Left lung (tissue), 10 donors: ENCODE data around the gene PNMA1. TPM values are rescaled to one million over a fixed set of nuclear protein-coding genes. Genes with fewer than 3 reads are reported as not detected.
A peak's percentile ranks its signal among the peaks of the same experiment; 100 is the strongest.

Experiments
- ATAC-seq: fragments of 200-7000 bp; cut with Tn5 transposase; one replicate; pipeline ENCODE4 v1.9.1; 2020; ENCODE audit warnings: moderate library complexity
- DNase-seq, 4 donors: peaks; one replicate each; pipeline ENCODE4 v3.0.0-alpha.2; 2013 to 2020
- H3K27ac ChIP-seq, 2 donors: fragments of 200-600 bp; sonication (generic) in 1 of 2; one replicate each; pipeline versions ENCODE4 v1.5.0 to v1.8.0; 2020 to 2021
- H3K27me3 ChIP-seq, 2 donors: fragments of 200-600 bp; sonication (generic) in 1 of 2; one replicate each; pipeline versions ENCODE4 v1.5.0 to v1.8.0; 2020 to 2021
- H3K36me3 ChIP-seq, 2 donors: fragments of 200-600 bp; sonication (generic) in 1 of 2; one replicate each; pipeline versions ENCODE4 v1.5.0 to v1.8.0; 2020 to 2021
- H3K4me1 ChIP-seq, 2 donors: fragments of 200-600 bp; one replicate each; pipeline ENCODE4 v1.8.0; 2021
- H3K4me3 ChIP-seq, 2 donors: fragments of 200-600 bp; sonication (generic) in 1 of 2; one replicate each; pipeline versions ENCODE4 v1.5.0 to v1.8.0; 2020 to 2021; ENCODE audit warnings: mild to moderate bottlenecking in 1 of 2
- H3K9me3 ChIP-seq, 2 donors: fragments of 200-600 bp; sonication (generic) in 1 of 2; one replicate each; pipeline versions ENCODE4 v1.5.0 to v1.8.0; 2020 to 2021
- intact Hi-C, 2 donors: fragments of 100-400 bp; cut with DNase I; formaldehyde crosslinking; loops; one replicate each; pipeline versions ENCODE4 v1.11.2 to v1.14.2; 2022
- polyA plus RNA-seq, 6 donors: library from polyadenylated mRNA; unstranded; fragments of 120-200 nt; gene quantifications; one replicate each; pipeline ENCODE4 v1.2.1, GENCODE V29; 2013; ENCODE audit not compliant: insufficient read length in 6 of 6
- total RNA-seq, 2 donors: library from RNA; stranded (reverse); fragmentation: NEBNext Ultra II Directional; extraction: Animal tissue kit (Norgen Biotek cat#: 25700); gene quantifications; one replicate each; pipeline ENCODE4 v1.2.1, GENCODE V29; 2021
- TF ChIP-seq, protein P1 (sequence below), 2 donors: fragments of 200-600 bp; sonication (generic) in 1 of 2; IDR thresholded peaks; one replicate each; pipeline versions ENCODE4 v1.5.0 to v1.8.0; 2021; ENCODE audit warnings: antibody characterized with exemption in 2 of 2
- donor health status: DM: no; HTN: yes; CAD: no.
- donor health status: DM: no; HTN: no; CAD: no.

The PNMA1 gene
- total and polyA plus RNA-seq, 8 donors: 30.8 to 56.3 (median 46.2) TPM

DNA sequence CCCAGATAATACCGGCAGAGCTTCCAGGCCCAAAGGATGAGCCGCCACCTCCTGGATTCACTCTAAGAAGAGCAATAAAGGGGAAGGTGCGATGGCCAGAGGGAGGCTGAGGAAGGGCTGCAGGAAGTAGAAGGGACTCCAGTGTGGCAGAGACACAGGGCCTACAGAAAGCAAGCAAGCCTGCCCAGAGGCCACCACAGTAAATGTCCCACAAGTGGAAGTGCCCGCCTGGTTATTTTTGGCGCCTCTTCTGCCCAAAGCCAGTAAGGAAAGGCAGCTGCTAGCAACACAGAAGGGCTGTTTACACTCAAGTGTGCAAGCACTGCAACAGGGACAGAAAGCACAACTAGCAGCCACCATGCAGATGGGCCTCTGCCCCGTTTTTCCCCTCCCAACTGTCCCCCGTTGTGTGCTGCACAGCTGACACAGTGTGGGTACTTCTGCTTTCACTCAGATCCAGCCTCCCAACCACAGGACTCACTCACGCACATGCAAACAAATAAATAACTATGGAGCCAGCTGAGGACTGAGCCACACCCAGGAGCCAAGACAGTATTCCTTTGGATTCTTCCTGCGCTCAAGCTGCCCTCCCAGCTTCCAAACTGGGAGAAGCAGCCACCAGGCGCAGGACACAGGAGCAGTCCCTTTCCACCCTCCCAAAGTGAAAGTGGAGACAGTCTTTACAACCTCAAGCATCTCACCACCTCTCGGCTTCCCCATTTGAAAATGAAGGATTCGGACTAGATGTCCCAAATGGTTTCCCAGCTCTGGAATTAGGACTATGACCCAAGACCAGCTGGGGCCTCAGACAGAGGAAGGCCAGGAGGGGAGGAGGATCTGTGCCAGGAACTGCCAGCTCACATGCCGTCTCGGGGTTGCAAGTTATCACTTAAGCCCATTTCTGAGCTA, 40.0 kb upstream of the PNMA1 start:
- Histone ChIP-seq H3K27ac (peak overlapping the region; percentile 83 to 92), H3K36me3 (no peaks in the 10 kb centered on the region), H3K9me3 (no peaks in the 10 kb centered on the region), H3K27me3 (no peaks in the 10 kb centered on the region), H3K4me1 (peaks cover 89 to 98% of the 10 kb centered on the region in 2 donors), H3K4me3 (peak overlapping the region in 1 of 2 donors; percentile 21)
- ATAC-seq: peak; percentile 19
- intact Hi-C loops: no loop called here
- TF ChIP-seq, protein P1, sequence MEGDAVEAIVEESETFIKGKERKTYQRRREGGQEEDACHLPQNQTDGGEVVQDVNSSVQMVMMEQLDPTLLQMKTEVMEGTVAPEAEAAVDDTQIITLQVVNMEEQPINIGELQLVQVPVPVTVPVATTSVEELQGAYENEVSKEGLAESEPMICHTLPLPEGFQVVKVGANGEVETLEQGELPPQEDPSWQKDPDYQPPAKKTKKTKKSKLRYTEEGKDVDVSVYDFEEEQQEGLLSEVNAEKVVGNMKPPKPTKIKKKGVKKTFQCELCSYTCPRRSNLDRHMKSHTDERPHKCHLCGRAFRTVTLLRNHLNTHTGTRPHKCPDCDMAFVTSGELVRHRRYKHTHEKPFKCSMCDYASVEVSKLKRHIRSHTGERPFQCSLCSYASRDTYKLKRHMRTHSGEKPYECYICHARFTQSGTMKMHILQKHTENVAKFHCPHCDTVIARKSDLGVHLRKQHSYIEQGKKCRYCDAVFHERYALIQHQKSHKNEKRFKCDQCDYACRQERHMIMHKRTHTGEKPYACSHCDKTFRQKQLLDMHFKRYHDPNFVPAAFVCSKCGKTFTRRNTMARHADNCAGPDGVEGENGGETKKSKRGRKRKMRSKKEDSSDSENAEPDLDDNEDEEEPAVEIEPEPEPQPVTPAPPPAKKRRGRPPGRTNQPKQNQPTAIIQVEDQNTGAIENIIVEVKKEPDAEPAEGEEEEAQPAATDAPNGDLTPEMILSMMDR (IDR thresholded peaks at IDR 0.05): no peak
- DNase-seq: no peak

DNA sequence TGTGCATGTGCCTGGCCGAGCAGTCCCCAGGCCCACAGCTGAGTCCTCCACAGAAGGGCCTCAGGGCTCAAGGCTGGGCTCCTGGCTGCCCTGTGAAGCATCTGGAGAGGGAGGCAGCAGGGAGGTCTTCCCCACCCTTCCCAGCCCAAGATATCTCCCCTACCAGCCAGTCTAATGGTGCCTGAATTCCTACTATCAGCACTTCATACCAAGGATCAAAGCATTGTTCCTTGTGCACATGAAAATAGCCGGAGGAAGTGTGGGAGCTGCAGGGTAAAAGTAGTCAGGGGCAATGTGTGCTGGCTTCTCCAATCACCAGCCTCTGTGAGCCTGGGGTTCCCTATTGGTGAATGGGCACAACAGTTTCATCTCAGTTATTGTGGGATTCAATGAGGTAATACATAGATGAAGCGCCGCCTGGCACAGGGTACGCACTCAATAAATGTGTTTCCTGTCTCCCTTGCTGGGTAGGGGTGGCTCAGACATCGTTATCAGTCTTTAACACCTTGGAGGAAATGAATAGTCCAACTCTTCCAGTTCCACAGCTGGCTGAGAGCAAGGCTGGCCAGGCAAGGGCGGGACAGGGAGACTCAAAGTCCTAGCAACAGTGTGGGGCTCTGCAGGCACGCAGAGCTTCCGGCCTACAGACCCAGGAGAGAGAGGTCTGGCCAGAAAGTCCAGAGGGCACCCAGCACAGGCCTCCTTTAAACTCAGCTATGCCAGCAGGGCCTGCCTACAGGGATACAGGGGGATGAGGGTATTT, 39.1 kb upstream of the PNMA1 start:
- H3K27me3 ChIP-seq: no peaks in the 10 kb centered on the region
- TF ChIP-seq, protein P1 (IDR thresholded peaks at IDR 0.05): no peak
- intact Hi-C loops: no loop called here
- peaks cover 86 to 100% of the 10 kb centered on the region in 2 donors for H3K4me1 ChIP-seq
- H3K27ac ChIP-seq: peak overlapping the region; percentile 83 to 92
- ATAC-seq: peak; percentile 26
- H3K4me3 ChIP-seq: peak overlapping the region in 1 of 2 donors; percentile 21
- H3K36me3 ChIP-seq: no peaks in the 10 kb centered on the region
- H3K9me3 ChIP-seq: no peaks in the 10 kb centered on the region
- DNase-seq: no peak

DNA sequence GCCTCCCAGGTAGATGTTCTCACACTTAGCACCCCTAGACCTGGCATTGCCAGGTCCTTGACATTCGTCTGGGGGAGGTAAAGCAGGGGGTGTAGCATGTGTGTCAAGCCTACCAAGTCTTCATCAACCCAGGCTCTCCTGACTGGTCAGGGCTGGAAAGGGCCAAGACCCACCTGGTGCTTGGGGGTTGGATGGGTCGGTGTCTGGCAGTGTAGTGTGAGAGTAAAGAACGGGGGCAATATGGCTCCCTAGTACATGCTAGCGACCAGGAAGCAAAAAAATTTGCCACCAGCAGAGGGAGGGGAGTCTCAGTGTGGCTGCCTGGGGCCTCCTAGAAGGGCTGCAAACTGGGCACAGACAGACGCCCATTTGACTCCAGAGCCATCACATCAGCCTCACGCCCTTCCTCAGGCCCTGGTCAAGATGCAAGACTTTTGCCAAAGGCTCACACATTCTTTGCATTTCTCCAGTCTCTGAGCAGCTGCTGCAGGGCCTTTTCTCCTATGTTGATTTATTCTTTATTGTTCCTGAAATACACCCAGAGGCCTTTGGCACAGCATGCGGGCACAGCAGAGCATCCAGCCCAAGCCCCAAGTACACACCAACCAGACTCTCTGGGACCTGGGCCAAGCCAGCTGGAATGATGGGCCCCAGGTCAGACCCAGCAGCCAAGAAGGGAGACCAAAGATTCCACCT, 38.3 kb upstream of the PNMA1 start:
- H3K27me3 ChIP-seq: no peaks in the 10 kb centered on the region
- TF ChIP-seq, protein P1 (IDR thresholded peaks at IDR 0.05): peak in 1 of 2 donors; percentile 11
- H3K27ac ChIP-seq: peak overlapping the region; percentile 83 to 92
- no peaks in the 10 kb centered on the region for H3K9me3 ChIP-seq
- intact Hi-C loops: no loop called here
- no peak overlapping the region for H3K4me3 ChIP-seq
- H3K4me1 ChIP-seq: peaks cover 80 to 100% of the 10 kb centered on the region in 2 donors
- ATAC-seq: peak; percentile 4
- DNase-seq: peak in 1 of 4 donors; percentile 68
- H3K36me3 ChIP-seq: no peaks in the 10 kb centered on the region

DNA sequence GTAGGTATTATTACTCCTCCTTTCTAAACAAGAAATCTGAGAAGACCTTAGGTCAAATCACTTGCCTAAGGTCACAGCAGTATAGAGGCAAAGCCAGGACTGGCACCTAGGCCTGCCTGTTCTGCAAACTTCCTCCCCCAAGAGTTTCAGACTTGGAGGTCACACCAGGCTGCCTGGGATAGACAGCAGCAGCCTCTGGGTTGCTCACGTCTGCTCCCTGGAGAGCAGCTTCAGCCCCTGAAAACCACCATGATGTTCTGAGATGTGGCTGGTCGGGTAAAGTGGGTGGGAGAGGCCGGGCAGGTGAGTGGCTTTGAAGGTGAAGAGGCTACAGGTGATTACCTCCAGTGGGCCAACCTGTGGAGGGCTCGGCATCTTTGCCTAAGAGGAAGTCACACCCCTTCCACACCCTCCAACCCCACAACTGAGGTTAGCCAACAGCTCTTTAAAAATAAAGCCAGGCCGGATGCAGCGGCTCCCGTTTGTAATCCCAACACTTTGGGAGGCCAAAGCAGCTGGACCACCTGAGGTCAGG, 37.0 kb upstream of the PNMA1 start:
- ATAC-seq (no peak), DNase-seq (no peak)
- Histone ChIP-seq H3K4me1 (peaks cover 80 to 100% of the 10 kb centered on the region in 2 donors), H3K4me3 (no peak overlapping the region), H3K27ac (peak overlapping the region; percentile 83 to 92), H3K9me3 (no peaks in the 10 kb centered on the region), H3K27me3 (no peaks in the 10 kb centered on the region), H3K36me3 (no peaks in the 10 kb centered on the region)
- intact Hi-C loops: no loop called here
- TF ChIP-seq, protein P1 (IDR thresholded peaks at IDR 0.05): no peak
